ENCODE measurements around the gene CHD2.

The CHD2 gene

GRCh38 chr15:93070132-93070531, 170.0 kb downstream of the CHD2 start:
- no peak overlapping the region for H3K4me3 ChIP-seq (ENCODE audit: low read length)
- H3K9me3 ChIP-seq (ENCODE audit: control insufficient read depth, insufficient read depth, low read length): no peaks in the 10 kb centered on the region
- H3K79me2 ChIP-seq (ENCODE audit: control insufficient read depth, low read length): no peaks in the 10 kb centered on the region
- H4K20me1 ChIP-seq (ENCODE audit: control insufficient read depth, insufficient read depth, low read depth, low read length): no peaks in the 10 kb centered on the region
- no peaks in the 10 kb centered on the region for H3K9me2 ChIP-seq (replicated peaks; ENCODE audit: control insufficient read depth, low read length)
- H3K36me3 ChIP-seq (ENCODE audit: control insufficient read depth, low read length): no peaks in the 10 kb centered on the region
- no peak overlapping the region for H3K4me2 ChIP-seq (ENCODE audit: low read length)
- no peak for TF ChIP-seq CTCF (IDR thresholded peaks at IDR 0.05; ENCODE audit: low read depth, low read length, poor library complexity, severe bottlenecking)
- no peak for TF ChIP-seq EZH2phosphoT487 (IDR thresholded peaks at IDR 0.05; ENCODE audit: borderline replicate concordance, low read length)
- no peaks in the 10 kb centered on the region for H3F3A ChIP-seq (ENCODE audit: control insufficient read depth, insufficient read depth)
- H3K4me1 ChIP-seq (ENCODE audit: control insufficient read depth, low read length): no peaks in the 10 kb centered on the region
- H3K27me3 ChIP-seq (ENCODE audit: control insufficient read depth, low read length): peaks cover 20% of the 10 kb centered on the region
- H3K27ac ChIP-seq (ENCODE audit: low read depth, low read length): no peak overlapping the region

- Histone ChIP-seq H3F3A (ENCODE audit: control insufficient read depth, insufficient read depth) (no peaks in the 10 kb centered on the region), H3K36me3 (ENCODE audit: control insufficient read depth, low read length) (no peaks in the 10 kb centered on the region), H4K20me1 (ENCODE audit: control insufficient read depth, insufficient read depth, low read depth, low read length) (no peaks in the 10 kb centered on the region), H3K4me1 (ENCODE audit: control insufficient read depth, low read length) (no peaks in the 10 kb centered on the region), H3K27me3 (ENCODE audit: control insufficient read depth, low read length) (peaks cover 20% of the 10 kb centered on the region), H3K27ac (ENCODE audit: low read depth, low read length) (no peak overlapping the region), H3K9me3 (ENCODE audit: control insufficient read depth, insufficient read depth, low read length) (no peaks in the 10 kb centered on the region), H3K9me2 (replicated peaks; ENCODE audit: control insufficient read depth, low read length) (no peaks in the 10 kb centered on the region), H3K4me3 (ENCODE audit: low read length) (no peak overlapping the region), H3K4me2 (ENCODE audit: low read length) (no peak overlapping the region), H3K79me2 (ENCODE audit: control insufficient read depth, low read length) (no peaks in the 10 kb centered on the region)
- TF ChIP-seq EZH2phosphoT487 (IDR thresholded peaks at IDR 0.05; ENCODE audit: borderline replicate concordance, low read length) (no peak), CTCF (IDR thresholded peaks at IDR 0.05; ENCODE audit: low read depth, low read length, poor library complexity, severe bottlenecking) (no peak)
These were observed 170.6 kb downstream of the CHD2 start for GRCh38 chr15:93070551-93071296.

- H3K9me3 ChIP-seq (ENCODE audit: control insufficient read depth, insufficient read depth, low read length): no peaks in the 10 kb centered on the region
- H3K4me2 ChIP-seq (ENCODE audit: low read length): no peak overlapping the region
- no peaks in the 10 kb centered on the region for H4K20me1 ChIP-seq (ENCODE audit: control insufficient read depth, insufficient read depth, low read depth, low read length)
- TF ChIP-seq CTCF (IDR thresholded peaks at IDR 0.05; ENCODE audit: low read depth, low read length, poor library complexity, severe bottlenecking) (no peak), EZH2phosphoT487 (IDR thresholded peaks at IDR 0.05; ENCODE audit: borderline replicate concordance, low read length) (no peak)
- no peak overlapping the region for H3K27ac ChIP-seq (ENCODE audit: low read depth, low read length)
- H3K9me2 ChIP-seq (replicated peaks; ENCODE audit: control insufficient read depth, low read length): no peaks in the 10 kb centered on the region
- no peaks in the 10 kb centered on the region for H3K36me3 ChIP-seq (ENCODE audit: control insufficient read depth, low read length)
- H3F3A ChIP-seq (ENCODE audit: control insufficient read depth, insufficient read depth): no peaks in the 10 kb centered on the region
- no peak overlapping the region for H3K4me3 ChIP-seq (ENCODE audit: low read length)
- no peaks in the 10 kb centered on the region for H3K79me2 ChIP-seq (ENCODE audit: control insufficient read depth, low read length)
- peaks cover 20% of the 10 kb centered on the region for H3K27me3 ChIP-seq (ENCODE audit: control insufficient read depth, low read length)
- no peaks in the 10 kb centered on the region for H3K4me1 ChIP-seq (ENCODE audit: control insufficient read depth, low read length)
These were observed 171.4 kb downstream of the CHD2 start for GRCh38 chr15:93071469-93071936.
